Stimulated activated CD4-positive, alpha-beta T cell treated with anti-CD3 and anti-CD28 coated beads, Interleukin-4, amount 100 ng/mL, for 1 hour (primary cell): Measurements from ENCODE around the gene ABLIM1.

Experiments
- DNase-seq: peaks from one replicate; pipeline ENCODE4 v3.0.0-alpha.2; 2020

The ABLIM1 gene

DNA sequence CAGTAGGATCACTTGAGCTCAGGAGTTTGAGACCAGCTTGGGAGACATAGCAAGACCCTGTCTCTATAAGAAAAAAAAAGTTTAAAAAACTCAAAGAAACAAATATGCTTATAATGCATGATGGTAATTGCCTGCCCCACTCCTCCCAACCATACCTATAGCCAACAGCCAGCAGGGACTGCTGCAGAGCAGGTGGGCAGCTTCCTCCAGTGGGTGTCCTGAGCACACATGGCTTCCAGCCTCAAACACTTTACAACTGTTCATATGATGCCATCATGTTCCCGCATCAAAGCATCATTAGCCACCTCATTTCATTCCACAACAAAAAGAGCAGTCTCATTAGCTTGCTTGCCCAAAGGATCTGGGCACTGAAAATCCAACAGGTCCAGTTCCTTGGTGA is 42.0 kb downstream of the ABLIM1 start:
- DNase-seq: no peak

DNA sequence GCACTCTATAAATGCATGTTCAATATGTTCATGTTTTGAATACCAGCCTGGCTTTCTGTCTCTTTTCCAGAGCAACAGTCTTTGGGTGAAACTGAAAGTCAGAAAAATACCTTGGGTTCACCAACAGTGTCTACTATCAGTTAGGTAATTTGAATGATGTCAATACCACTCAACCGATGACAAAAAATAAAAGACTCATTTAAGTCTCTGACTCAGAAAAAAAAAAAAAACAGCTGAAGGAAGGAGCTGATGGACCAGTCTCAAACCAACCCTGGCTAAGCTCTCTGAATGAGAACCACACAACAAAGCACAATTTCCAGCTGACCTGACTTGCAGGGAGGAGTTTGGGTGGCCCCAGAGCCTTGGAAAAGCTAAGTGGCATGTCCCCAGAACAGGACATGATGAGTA is 42.5 kb downstream of the ABLIM1 start:
- no peak for DNase-seq

DNA sequence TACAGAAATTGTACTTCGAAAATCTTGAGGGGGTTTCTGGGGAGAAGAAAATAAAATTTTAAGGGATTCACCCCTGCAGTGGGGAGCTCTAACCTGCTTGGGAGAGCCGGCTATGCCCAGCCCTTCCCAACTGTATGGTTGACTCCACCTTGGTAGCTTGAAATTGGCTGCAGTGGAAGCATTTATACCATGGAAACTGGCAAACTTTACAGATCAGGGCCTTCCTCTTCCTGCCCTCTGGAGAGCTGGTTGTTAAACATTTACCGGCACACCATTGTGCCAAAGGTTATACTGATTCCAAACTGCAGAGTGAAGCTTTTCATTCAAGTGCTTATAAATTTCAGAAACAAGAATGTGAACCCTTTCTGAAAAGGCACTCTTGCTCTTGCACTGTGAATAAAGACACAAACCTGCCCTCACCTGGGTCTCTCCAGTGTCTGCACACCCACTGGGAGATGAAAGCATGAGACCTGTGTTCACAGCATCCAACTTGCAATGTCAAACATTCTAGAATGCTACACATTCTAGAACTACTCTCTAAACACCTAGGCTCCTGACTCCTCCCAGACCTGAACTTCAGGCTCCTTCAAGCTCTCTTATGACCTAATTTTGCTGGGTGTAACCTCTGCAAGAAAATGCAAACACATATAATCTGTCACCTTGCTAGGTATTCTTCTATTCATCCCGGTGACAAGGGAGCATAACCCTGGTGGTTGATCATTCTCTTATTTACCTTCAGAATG is 44.7 kb downstream of the ABLIM1 start:
- DNase-seq: no peak

DNA sequence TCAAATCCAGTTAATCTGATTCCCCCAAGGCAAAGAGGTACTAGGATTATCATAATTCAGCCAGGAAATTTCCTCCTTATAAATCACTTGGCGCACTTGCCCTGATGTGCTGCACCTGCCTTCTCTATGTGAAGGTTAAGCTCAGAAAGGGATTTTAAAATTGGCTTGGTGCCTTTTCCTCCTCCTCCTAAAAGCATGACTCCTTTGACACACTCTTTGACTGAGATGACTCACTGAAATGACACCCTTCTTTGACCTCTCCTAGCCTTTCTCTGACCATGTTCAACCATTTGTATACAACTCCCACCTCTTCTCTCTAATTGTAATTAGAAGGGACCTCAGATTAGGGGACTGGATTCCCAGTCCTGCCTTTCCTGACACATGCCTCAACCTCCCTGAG is 46.5 kb downstream of the ABLIM1 start:
- no peak for DNase-seq

DNA sequence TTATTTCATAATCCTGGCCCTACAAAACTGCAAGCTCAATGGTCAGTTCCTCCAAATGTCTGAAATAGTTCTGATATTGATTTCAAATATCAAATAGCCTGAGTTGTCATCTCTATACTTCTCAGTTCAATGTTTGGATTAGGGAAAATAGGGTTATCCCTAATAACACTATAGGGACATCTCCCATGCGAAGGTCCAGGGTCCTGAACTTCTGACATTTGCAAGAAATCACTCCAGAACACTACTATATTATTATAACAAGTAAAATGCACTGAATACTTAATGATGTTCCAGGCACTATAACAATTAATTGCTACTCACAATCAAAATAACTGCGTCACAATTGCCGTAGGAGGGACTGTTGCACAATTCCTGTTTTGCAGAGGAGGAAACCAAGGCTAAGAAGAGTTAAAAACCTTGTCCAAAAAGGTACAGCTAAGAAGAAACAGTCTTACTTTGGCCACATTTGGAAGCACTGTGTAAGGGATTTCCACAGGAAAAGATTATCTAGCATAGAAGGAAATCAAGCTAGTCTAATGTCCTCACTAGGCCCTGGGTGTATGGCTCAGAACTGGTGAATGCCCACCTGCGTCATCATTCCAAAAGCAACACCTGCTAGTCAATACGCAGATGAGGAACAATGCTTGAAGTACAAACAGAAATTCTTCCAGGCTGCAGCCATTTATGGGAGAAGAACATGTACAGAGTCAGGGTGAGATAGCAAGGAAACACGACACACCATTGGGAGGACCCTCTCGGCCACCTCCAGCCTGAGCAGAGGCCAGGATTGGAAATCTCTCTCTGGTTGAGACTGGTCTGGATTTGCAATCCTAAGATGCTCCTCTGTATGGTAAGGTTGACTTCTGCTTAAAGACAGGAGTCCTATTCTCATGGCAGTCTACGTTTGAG is 48.3 kb downstream of the ABLIM1 start:
- DNase-seq: no peak

DNA sequence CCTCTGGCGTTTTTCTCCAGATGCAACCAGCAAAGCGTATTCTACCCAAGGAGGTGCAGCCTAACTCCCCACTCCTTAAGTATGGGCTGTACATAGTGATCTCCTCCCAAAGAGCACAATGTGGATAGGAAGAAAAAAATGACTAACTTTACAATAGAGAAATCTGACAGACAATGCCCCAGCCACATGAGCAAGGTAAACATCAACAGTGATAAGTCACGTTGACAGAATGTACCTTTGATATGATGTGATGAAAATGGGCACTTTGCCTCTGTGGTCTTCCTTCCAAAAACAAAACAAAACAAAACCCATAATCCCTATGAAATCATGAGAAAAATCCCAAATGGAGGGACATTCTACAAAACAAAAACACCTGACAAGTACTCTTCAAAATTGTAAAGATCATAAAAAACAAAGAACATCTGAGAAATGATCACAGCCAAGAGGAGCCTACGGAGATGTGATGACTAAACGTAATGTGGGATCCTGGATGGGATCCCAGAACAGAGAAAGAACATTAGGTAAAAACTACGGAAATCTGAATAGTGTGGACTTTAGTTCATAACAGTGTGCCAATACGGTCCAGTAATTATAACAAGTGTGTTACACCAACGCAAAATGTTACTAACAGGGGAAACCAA is 50.6 kb downstream of the ABLIM1 start:
- DNase-seq: no peak

DNA sequence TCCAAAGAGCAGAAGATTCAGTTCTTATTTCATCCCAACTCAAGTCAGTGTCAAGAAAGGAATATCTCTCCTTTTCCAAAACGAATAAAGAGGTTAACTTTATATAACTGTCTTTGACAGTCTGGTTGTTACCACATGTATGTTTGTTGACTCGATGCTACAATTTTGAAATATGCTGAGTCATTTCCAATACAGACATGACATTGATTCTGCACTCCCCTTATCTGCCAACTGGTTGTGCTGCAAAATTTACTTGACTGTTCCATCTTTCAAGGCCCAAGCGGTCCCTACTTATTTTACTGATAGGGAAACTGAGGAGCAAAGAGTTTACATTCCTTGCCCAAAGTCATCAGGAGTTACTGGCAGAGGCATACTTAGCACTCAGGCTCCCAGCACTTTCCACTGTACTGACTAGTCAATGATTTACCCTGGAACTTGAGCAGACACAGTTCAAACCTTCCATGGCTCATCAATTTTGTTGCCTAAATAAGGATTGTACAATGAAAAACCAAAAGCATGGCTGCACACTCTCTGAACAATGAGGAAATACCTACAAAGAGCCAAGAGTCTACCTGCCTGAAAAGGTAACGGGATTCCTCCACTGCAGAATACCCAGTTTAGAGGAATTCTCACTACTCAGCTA is 52.8 kb downstream of the ABLIM1 start:
- DNase-seq: no peak

DNA sequence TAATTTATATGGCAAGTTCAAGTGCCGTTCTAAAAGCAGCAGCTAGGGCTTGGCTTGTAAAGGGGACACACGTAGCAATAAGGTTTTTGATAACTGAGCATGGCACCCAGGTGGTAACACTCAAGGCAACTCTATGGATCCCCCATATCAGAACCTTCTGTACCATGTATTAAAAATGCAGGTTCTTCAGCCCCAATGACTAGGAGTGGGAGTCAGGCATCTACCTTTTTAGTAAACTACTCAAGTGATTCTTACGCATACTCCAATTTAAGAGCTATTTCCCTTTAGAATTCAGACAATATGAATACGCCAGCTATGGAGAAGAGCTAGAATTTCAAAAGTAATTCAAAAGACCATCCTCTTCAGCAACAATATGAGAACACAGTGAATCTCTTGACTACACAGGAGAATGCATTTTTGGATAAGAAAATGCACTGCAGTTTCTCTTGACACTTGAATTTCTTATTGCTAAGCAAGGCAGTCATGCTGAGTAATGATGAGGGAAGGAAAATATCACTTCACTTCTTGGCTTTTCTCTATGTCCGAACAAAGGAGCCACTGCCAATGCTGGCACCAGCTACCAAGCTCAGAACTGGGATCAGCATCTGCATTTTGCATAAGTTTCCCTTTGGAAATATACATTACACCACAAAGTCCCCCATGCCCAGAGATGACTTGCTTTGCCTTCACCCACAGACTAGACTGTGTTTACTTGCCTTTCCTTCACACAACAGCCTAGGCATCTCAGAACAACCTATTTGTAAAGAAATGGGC is 53.5 kb downstream of the ABLIM1 start:
- no peak for DNase-seq

DNA sequence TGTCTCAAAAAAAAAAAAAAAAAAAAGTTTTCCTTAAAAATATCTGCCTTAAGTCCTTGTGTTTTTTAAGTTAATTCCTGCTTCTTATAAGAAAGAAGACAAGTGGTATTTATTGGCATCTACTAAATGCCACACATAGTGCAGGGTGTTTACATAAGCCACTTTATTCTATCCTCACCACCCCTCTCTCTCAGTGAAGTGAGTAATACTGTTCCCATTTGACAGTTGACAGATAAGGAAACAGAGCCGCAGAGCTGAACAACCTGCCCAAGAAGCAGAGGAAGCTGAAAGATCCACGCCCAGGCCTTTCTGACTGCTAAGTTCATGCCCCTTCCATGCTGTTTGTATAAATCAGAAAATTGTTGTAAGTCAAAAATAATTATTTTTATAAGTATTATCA is 54.1 kb downstream of the ABLIM1 start:
- no peak for DNase-seq

DNA sequence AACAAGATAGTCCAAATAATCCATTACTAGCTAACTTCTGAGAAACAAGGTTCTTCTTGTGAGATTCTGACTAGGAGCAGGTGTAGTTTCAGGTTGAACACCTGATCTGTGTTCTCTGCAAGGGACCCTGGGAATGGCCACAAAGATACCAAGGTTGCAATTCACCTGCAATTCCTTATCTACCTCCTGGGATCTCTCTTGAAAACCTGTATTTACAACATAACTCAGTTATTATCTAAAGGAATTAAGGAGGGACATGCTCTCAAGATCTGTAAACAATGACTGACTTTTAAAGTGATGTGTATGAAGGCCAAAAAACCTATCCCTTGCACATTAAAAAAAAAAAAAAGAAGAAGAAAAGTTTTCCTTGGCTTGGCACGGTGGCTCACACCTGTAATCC is 54.8 kb downstream of the ABLIM1 start:
- DNase-seq: no peak

DNA sequence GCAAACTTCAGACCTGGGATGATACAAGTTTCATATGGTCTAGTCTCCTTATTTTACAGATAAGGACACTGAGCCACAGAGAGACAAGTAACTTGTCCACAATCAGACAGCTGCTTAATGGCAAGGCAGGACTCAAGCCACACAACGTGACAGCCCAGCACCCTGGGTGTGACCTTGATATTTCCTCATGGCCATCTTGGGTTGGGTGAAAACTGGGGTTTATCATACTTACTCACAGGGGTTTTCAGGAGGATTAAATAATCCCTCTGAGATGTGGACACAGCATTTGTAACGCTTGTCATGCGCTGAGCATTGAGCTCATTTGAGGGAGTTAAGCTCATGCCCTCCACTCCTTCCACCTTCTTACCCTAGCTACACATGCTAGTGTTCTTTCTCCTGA is 58.0 kb downstream of the ABLIM1 start:
- no peak for DNase-seq

DNA sequence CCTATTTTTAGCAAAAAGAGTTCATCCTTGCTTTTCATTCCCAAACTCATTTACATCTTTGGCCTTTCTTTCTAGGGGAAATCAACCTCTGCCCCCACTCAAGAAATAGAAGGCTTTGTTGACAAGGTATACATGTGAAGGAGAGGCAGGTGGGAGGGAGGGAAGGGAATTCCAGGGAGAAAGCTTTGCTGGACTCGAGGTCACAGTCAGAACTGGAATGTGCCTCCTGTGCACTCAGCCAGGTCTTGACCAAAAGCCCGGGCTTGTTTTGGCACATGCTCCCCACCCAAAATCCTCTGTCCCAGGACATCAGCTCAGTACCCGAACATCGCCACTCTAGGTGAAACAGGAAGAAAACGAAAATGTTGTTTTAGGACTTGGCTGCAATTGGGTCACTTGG is 61.3 kb downstream of the ABLIM1 start:
- DNase-seq: no peak

DNA sequence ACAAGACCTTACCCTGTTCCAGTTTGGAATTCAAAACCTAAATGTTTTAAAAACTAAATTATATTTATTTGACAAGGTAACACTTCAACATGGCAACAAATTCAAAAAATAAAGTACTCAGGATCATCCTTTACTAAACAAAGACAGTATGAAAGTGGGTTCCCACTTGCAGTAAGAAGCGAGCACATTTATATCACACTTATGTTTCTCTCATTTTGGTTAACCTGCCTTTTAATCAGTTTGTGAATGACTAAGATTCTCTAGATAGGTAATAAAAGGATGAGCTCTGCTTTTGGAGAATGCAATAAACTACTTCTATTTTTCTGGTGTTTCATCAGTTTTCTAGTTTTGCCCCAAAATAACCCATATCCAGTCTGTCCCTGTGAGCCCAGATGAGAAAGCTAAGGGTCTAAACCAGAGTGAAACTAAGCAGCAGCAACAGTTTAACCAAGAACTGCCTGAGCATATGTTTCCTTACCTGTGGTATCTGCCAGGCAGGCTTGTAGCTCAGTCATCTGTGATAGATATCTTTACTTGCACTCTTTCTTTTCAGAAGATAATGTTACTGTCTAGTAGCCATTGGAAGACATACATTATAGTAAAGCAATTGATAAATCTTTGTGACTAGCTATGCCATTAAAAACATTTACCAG is 64.1 kb downstream of the ABLIM1 start:
- no peak for DNase-seq

DNA sequence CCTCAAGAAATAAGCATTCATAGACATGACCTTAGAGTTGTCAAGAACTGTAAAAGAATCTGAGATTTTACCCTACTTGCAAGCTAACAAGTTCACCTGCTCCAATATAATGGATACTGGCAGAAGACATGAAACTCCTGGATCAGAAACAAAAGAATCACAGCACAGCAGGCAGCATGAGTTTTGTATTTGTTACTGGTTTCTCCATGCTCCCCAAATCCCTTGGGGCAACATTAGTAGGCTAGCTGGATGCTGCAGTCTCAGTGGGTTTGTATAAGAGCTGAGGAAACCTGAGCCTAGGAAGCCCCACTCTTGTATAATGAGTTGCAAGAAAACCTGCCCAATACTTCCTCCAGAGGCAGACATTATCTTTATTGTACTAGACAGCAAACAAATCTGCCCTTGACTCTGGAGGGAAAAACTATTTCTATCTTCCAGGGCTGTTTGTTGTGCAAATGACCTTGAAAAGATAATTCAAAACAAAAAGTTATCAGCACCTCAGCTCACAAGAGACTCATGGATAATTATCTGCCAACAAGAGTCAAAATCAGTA is 64.8 kb downstream of the ABLIM1 start:
- no peak for DNase-seq

DNA sequence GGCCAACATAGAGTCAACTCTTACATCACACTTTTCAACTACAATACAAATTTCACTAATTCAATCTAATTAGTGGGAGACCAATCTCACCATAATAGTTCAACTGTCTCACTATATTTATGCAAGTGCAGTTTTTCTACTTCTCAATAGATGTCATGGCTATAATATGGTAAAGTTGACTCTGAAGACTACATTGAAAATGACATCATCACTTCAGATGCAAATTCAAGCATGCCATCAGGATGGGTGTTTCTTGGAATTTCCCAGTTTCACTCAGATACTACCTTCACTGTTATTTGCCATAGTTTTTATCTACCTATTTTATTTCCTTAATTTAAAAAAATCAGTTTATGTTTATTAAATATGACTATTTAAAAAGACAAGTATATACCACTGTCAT is 67.1 kb downstream of the ABLIM1 start:
- no peak for DNase-seq

DNA sequence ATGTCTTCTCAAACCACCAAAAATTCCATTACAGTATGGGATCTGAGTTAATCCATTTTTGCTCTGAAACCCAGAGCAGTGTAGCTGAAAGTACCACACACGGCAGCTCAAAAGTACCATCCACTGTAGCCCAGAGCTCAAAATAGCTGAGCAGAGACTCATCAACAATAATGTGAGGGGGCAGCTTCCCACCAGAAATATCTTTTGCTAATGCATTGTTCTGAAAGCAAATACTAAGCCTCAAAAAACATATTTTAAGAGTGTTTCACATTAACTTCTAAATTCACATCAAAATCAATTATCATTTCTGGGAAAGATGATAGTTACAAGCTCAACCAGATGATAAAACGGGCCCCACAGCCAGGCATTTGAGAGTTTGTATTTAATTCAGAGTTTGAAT is 73.7 kb downstream of the ABLIM1 start:
- no peak for DNase-seq

DNA sequence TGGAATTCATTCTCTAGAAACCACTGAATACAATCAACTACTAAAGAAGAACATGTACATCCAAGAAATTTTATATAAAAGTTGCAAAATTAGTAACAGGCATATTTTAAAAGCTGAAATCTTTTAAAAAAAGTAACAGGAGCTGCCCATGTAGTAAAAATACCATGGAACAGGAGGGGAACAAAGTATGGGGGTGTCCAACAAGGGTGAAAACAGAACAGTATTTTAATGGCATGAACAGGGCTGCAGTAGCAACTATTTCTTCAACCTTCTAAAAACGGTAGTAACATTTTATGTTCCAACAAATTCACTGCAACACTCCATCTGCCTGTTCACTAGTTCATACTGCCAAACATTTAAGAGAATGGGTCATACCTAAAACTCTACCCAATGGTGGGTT is 77.0 kb downstream of the ABLIM1 start:
- DNase-seq: no peak

DNA sequence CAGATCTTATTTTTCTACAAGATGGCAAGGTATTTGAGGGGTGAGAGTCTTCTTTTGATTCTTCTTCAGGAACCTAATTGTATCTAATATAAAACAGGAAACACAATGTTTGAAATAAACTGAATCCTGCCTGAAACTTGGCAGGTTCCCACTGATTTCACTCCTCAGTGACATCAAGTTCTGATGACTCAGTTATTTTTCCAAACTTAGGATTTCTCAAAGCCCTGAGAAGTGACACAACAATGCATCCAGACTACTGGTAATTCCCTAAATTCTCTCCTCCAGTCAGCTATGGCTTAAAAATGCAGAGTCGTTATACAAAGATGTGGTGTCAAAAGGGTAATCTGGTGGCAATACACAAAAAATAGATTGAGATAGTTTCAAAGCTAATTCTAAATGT is 80.9 kb downstream of the ABLIM1 start:
- no peak for DNase-seq

DNA sequence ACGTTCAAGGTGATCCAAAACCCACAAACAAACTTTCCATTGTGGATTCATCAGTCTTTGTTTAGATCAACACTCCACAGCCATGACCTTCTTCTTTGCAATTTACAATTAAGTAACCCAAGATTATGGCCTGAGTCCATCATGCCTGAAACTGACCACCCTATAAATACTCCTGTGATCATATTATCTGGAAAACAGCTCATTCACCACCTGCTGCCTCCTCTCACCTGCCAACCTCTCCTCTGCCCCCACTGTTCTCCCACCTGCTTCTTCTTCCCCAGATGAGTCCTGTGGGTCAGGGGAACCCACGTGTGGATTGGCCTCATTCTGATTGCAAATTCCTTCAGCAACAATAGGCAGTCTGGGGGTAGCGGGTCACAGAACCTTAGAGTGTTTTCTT is 81.4 kb downstream of the ABLIM1 start:
- no peak for DNase-seq

DNA sequence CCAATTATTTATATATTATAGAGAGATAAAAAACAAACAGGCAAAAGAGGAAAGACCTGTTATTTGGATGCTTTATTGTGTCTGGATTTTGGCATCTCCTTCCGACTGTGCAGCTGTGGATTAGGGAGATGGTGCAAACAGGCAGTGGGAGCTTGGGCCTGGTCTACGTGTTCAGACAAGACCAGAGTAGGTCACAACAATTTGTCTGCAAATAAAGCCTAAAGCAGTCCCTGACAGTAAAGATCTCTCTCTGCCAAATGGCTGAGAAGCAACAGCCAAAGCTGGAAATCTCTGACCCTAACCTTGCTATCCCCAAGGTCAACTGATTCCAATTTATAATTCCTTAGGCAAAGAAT is 82.0 kb downstream of the ABLIM1 start:
- DNase-seq: no peak

DNA sequence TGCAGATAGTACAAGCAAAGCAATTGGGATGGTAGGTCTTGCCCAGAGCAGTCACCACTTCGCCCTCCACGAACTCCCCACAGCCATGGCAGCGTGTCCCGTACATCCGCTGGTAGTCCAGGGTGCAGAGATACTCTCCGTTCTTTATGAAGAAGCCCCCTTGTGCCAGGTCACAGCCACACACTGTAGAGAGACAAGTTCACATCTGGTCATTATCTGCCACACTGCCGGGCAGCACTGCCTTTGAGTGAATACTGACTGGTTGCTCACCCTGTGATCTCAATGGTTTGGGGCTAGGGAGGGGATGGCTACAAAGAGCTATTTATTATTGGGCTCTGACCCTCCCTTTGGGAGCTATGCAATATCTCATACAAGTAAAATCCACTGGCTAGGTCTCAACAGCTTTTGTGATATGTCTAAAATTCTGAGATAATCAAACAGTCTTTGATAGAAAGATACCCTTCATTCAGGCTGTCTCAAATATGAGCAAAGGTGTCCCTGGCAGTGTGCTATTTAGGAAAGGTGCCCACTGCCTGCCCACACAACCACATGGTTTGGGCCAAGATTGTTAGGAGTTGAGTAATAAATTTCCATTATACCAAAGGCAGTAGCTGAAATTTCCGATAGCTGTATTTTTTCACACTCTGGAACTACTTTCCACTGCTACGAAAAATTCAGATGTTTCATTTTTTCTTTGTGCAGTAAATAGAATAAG is 82.5 kb downstream of the ABLIM1 start:
- no peak for DNase-seq
